Measurements from ENCODE around the gene TUBA1B.

TUBA1B gene

DNA sequence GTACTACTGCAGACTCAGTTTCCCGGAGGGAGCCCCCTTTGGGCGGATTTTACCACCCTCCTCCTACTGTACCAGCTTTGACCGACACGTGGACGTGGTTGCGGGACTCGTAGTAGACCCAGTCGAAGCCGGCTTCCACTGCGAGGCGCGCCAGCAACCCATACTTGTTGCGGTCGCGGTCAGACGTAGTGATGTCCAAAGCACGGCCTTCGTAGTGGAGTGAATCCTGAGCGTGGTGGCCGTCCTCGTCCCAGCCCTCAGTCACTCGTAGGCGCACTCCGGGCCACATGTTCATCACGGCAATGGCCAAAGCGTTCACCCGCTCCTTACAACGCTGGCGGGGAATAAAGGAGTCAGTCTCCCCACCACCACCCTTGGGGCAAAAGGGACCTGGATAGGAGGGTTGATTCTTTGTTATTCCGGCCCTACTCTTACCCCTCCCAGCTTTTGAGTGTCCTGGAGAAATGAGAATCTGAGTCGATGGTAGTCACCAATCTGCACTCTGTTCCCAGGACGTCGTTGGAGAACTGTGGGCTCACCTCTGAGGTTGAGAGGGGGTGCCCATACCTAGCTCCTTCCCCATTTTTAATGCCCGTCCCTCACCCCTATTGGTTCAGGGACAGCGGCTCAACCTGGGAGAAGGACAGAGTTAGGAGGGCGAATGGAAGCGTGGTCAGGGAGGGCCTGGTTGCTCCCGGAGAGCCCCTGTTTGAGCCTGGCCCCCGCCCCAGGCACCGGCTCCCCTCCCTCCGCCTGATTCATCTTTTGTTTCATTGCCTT lies 39.9 kb downstream of the TUBA1B start:
- TF ChIP-seq, protein P1, sequence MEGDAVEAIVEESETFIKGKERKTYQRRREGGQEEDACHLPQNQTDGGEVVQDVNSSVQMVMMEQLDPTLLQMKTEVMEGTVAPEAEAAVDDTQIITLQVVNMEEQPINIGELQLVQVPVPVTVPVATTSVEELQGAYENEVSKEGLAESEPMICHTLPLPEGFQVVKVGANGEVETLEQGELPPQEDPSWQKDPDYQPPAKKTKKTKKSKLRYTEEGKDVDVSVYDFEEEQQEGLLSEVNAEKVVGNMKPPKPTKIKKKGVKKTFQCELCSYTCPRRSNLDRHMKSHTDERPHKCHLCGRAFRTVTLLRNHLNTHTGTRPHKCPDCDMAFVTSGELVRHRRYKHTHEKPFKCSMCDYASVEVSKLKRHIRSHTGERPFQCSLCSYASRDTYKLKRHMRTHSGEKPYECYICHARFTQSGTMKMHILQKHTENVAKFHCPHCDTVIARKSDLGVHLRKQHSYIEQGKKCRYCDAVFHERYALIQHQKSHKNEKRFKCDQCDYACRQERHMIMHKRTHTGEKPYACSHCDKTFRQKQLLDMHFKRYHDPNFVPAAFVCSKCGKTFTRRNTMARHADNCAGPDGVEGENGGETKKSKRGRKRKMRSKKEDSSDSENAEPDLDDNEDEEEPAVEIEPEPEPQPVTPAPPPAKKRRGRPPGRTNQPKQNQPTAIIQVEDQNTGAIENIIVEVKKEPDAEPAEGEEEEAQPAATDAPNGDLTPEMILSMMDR (IDR thresholded peaks at IDR 0.05; ENCODE audit: insufficient read depth, low read length, poor library complexity, severe bottlenecking) = no peak
- H3K36me3 ChIP-seq (ENCODE audit: control insufficient read depth, insufficient read depth, low read length) = no peaks in the 10 kb centered on the region
- no peak overlapping the region for H3K4me3 ChIP-seq (replicated peaks; ENCODE audit: low read depth, low read length)
- no peak for DNase-seq (ENCODE audit: extremely low read depth, insufficient read length)
- H3K27me3 ChIP-seq (replicated peaks; ENCODE audit: control insufficient read depth, insufficient read depth, low read length) = peaks cover 1% of the 10 kb centered on the region; the same call in 1 of the 2 replicates

DNA sequence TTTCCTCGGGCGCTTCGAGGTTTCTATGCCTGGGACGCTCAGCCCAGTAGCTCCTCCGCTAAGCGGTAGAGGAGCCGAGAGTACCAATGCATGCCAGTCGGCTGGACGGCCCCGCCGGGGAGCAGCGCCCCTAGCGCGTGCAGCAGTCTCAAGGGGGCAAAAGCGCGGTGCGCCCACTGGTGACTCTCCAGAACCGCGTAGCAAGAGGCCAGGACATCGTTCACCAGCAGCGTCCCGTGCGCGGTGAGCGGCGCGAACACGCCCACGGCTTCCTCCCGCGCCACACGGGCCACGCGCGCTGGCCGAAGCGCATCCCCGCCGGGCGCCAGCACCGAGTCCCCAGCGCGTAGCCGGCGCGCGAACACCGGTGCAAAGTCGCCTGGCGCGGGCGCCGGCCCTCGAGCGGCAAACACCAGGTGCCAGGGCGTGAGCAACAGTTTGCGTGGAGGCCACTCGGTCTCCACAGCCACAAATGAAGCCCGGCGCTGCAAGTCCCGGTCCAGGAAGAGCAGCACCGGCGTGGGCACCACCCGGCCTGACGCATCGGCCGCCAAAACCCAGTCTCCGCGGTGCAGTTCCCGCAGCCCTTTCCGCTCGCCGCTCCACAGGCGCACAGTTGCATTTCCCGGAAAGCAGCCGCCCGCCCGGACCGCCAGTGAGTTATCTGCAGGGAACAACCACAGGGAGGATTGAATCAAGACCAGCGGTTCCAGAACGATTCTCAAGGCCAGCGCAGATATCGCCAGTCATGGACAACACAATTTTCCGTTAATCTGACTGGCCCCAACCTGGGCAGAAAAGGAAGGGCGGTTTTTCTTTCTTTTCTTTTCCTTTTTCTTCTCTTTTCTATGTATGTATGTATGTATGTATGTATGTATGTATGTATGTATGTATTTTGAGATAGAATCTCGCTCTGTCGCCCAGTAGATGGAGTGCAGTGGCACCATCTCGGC lies 41.1 kb downstream of the TUBA1B start:
- H3K4me3 ChIP-seq (replicated peaks; ENCODE audit: low read depth, low read length) = peak overlapping the region; percentile 27
- DNase-seq (ENCODE audit: extremely low read depth, insufficient read length) = peak; percentile 54
- TF ChIP-seq, protein P1 (IDR thresholded peaks at IDR 0.05; ENCODE audit: insufficient read depth, low read length, poor library complexity, severe bottlenecking) = peak; percentile 46
- no peaks in the 10 kb centered on the region for H3K36me3 ChIP-seq (ENCODE audit: control insufficient read depth, insufficient read depth, low read length)
- peaks cover 1% of the 10 kb centered on the region; the same call in 1 of the 2 replicates for H3K27me3 ChIP-seq (replicated peaks; ENCODE audit: control insufficient read depth, insufficient read depth, low read length)

DNA sequence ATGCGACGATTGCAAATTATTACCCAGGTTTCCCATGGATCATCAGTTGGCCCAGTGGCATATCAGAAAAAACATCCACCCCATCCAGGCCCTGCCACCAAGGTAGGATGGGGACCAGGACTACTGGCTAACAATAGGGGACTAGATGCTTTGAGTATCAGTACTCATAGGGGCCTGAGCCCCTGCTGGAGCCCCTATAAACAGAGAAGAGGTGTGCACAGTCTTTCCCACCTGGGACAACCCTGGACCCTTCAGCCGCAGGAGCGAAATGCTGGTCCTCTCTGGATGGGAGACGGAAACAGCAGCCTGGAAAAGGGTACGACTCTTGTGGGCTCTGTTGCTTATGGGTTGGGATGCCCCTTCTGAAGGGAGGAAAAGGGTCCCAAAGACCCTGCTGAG lies 42.3 kb downstream of the TUBA1B start:
- Histone ChIP-seq H3K27me3 (replicated peaks; ENCODE audit: control insufficient read depth, insufficient read depth, low read length) (peaks cover 1% of the 10 kb centered on the region; the same call in 1 of the 2 replicates), H3K4me3 (replicated peaks; ENCODE audit: low read depth, low read length) (no peak overlapping the region), H3K36me3 (ENCODE audit: control insufficient read depth, insufficient read depth, low read length) (no peaks in the 10 kb centered on the region)
- TF ChIP-seq, protein P1 (IDR thresholded peaks at IDR 0.05; ENCODE audit: insufficient read depth, low read length, poor library complexity, severe bottlenecking) = no peak
- DNase-seq (ENCODE audit: extremely low read depth, insufficient read length) = no peak

DNA sequence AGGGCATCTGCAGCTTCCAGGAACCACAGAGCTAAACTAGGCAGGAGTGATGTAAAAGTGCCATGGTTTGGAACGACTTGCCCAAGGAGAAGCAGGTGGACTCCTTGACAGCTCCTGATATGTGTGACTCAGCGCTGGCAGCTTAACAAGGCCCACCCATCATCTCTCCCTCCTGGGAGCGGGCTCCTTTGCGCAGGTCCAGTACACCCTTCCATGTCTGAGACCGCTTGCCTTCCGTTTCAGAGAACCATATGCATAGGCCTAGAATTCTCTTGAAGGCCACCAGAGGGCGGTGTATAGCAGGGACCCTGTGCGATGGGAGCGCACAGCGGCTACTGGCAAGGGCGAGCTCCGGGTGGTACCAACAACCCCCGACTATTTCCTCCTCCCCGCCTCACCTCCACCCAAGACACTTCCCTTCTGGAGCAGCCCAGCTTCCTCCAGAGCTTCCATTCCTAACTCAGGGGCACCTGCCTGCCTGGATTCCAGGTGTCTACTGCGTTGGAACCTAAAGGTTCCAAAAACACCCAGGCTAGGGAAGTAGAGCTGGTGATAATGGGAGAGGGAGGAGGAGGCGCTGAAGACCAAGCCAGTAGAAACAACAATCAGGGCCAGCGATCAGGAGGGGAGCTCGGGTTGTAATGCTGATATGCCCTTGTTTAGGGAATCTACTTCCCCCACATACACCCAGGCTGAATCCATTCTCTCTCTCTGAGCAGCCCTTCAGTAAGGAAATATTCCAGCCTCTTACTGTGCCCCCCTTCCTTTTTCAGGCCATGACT lies 42.9 kb downstream of the TUBA1B start:
- no peaks in the 10 kb centered on the region for H3K36me3 ChIP-seq (ENCODE audit: control insufficient read depth, insufficient read depth, low read length)
- H3K27me3 ChIP-seq (replicated peaks; ENCODE audit: control insufficient read depth, insufficient read depth, low read length) = peaks cover 1% of the 10 kb centered on the region; the same call in 1 of the 2 replicates
- no peak overlapping the region for H3K4me3 ChIP-seq (replicated peaks; ENCODE audit: low read depth, low read length)
- DNase-seq (ENCODE audit: extremely low read depth, insufficient read length) = peak; percentile 66
- TF ChIP-seq, protein P1 (IDR thresholded peaks at IDR 0.05; ENCODE audit: insufficient read depth, low read length, poor library complexity, severe bottlenecking) = peak; percentile 96

DNA sequence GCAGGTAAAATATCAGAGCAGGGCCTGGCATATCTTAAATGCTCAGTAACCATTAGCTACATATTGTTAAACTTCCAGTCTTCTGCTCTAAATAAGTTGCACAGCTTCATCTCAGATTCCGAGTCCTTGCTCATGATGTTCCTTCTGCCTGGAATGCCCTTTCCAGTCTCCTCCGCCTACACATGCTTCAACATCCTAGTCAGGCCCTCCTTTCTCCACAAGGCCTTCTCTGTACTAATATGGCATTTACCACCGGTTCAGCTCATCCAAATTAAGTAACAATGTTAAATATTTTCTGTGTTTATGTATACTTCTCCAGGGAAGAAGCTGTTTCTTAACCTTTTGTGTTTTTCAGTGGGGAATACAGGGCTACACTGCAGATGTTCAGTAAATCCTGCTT lies 45.1 kb downstream of the TUBA1B start:
- TF ChIP-seq, protein P1 (IDR thresholded peaks at IDR 0.05; ENCODE audit: insufficient read depth, low read length, poor library complexity, severe bottlenecking) = no peak
- no peak for DNase-seq (ENCODE audit: extremely low read depth, insufficient read length)
- no peak overlapping the region for H3K4me3 ChIP-seq (replicated peaks; ENCODE audit: low read depth, low read length)
- H3K27me3 ChIP-seq (replicated peaks; ENCODE audit: control insufficient read depth, insufficient read depth, low read length) = peaks cover 1% of the 10 kb centered on the region; the same call in 1 of the 2 replicates
- H3K36me3 ChIP-seq (ENCODE audit: control insufficient read depth, insufficient read depth, low read length) = no peaks in the 10 kb centered on the region

Measured in GM06990 (cell line).